HG02759 (cell line): Measurements from ENCODE around the gene TEKT3.

Experiments used
- ATAC-seq: cut with Tn5 transposase; IDR thresholded peaks from one replicate; pipeline ENCODE4 v1.9.1; 2021; ENCODE audit warnings: mild to moderate bottlenecking, moderate library complexity; ENCODE audit not compliant: unreplicated experiment

Gene TEKT3

DNA sequence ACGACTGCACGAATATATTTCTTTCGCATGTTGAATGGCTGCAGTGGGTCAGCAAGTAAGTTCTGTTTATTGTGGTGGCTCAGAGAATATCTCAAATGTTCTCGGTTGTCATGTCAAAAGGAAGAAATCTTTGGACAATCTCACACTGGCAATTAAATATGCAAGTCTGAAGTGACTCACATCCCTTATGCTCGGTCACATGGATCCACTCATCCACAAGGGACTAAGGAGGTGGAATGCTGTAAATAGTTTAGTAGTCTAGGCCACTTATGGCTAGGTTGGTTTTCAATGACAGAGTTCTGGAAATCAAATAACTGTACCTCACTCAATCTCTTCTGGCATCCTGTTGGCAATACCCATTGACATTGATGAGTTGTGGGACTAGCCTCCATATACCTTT lies 43.2 kb downstream of the TEKT3 start:
- no peak for ATAC-seq

DNA sequence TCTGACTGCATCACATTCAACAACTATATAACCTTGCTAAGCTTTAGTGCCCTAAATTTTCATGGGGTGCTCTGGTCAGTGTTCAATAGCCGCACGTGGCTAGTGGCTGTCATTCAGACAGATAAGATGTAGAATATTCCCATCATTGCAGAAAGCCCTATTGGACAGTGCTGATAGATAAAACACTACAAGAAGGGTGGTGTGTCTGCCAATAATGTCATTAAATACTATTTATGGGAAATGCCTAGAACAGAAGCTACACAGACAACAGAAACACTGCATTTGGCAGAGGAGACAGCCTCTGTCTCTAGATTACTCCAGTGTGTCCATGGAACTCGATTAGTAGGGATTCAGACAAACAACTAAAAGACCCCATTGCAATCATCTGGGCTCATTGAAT lies 47.8 kb downstream of the TEKT3 start:
- ATAC-seq, result no peak

DNA sequence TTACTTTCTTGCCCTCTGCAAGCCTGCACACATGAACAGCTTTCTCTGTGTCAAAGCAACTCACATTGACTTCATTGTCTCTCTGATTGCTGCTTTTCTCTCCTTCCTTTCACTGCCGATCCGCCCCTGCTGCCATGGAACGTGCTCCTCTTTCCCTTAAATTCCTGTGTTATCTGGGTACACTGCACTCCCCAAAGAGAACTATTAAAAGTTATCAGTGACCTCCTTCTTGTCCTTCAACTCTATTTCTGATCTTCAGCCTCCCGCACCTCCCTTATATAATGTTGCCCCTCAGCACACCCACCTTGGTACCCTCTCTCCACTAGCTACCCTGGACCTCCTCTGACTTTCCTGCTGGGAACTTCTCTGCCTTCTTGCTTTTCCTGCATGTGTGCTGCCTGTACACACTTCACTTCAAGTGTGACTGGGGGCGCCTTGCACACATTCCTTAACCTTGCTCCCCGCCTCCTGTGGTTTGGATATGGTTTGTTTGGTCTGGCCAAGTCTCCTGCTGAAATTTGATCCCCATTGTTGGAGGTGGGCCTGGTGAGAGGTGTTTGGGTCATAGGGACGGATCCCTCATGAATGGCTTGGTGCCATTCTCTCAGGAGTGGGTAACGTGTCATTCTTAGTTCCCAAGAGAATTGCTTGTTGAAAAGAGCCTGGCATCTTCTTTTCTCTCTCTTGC lies 49.6 kb downstream of the TEKT3 start:
- no peak for ATAC-seq

DNA sequence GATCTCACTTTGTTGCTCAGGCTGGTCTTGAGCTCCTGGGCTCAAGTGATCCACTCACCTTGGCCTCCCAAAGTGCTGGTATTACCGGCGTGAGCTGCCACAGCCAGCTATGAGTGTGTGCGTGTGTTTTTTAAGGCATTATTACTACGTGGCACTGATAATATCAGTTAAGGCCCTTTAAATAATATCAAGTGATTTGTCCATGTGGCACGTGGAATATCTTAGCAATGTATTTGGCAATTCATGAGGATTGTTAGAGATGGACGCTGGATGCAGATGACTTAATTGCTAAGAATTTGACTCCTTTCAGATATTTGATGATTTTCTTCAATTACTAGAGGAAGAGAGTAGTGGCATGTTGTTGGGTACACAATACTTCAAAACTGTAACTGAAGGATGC lies 50.8 kb downstream of the TEKT3 start:
- no peak for ATAC-seq

DNA sequence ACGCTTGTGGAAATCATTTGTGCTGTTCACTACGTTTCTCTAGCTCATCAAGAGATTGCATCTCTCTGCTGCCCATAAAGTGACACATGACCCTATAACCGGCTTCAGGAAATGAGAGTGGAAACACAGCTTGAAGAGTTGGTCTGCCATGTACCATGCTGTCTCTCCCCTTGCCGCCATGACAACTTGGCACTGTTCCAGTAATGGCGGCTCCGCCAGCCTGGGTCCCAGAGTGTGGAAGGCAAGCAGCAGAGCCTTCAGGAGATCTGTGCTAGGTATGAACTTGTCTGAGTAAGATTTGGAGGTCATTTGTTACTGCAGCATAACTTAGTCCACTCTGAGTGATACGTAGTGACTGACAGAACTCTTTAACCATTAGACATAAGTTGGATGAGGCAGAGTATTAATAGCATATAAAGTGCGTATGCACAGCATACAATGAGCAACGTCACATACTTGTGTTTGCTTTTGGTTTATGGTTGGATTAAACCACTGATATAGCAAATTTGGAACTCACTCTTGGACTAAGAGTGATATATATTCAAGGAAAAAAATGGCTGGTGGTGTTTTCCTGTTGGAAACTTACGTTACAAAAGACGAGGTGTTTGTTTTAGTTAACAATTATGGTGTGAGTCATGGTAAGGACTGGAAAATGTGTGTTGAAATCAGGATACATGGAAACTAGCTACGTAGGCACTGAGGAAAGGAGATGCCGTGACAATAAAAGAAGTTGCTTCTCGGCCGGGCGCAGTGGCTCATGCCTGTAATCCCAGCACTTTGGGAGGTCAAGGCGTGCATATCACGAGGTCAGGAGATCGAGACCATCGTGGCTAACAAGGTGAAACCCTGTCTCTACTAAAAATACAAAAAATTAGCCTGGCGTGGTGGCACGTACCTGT lies 51.9 kb downstream of the TEKT3 start:
- ATAC-seq, result no peak

DNA sequence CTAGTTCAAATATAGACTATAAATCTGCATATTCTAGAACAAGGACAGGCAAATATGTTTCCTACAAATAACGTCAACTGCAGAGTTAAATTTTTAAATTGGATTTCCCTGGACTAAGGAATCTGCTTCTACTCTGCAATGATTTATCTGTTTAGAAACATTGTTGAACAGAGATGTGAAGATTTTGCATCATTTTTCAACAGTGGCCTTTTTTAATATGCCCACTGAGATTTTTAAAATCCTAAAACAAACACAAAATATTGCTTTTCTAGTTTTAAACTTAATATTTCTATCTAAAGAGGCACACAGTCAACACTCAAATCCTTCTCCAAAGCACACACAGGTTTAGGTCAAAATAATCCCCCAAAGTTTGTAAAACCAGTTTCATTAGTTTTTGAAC lies 52.5 kb downstream of the TEKT3 start:
- ATAC-seq, result no peak

DNA sequence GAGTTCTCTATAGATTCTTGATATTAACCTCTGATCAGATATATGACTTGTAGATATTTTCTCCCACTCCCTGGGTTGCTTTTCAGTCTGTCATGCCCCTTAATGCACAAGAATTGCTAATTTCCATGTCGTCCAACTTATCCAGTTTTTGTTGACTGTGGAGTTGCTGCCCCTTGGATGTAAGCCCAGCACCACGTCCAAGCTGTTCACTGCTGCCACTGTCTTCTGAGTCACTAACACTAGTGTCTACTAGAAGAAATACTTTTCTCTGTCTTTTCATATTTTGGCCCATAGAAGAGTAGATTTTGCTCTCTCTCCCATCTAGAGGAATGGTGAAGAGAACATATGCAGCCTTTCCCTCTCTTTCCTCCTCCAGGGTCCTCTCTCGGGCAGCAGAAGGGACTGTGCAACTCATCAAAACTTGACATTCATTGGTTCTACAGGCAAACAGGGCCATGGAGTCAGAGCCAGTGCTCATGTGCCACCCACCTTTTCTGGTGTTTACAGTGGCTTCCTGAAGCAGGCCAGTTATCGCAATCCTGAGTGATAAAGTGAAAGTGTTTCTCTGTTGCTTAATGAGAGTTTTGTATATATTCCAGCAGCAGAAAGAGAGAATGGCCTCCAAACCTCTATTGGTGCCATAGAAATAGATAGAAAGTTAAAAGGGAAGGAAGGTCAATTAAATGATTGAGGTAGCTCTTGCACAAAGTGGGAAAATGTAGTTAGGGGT lies 53.7 kb downstream of the TEKT3 start:
- no peak for ATAC-seq

DNA sequence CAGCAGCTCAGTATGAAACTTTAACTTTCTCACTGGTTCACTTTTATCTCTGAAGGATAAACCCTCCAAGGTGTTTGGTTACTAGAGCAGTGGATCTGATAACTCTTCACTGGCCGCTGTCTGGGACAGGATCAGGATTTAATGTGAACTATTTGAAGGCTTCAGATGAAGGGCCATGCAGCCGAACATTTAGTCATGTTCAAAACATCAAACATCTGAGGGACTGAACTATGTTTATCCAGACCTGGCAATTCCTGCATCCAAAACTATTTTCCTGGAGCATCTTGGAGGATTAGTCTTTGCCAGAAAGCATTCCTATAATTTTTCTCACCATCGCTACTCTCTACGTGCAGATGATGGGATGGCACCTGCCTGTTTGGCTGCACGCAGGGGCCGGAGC lies 55.9 kb downstream of the TEKT3 start:
- ATAC-seq, result no peak

DNA sequence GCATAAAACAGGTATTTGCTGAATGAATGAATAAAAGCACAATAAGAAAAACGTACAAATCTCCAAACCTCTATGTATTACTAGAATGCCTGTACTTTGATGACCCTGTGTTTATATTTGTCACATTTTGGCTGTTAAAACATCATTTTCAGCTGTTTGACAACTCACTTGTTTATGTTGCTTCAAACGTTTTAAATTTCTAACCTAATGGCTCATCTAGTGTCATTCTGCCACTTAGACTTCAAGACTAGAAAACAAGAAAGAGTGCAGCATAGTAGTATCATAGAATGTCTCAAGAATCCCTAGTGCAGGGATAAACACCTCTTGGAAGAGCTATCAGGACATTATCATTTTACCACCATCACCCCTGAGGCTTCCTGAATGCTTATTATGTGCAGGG lies 56.9 kb downstream of the TEKT3 start:
- ATAC-seq, result no peak

DNA sequence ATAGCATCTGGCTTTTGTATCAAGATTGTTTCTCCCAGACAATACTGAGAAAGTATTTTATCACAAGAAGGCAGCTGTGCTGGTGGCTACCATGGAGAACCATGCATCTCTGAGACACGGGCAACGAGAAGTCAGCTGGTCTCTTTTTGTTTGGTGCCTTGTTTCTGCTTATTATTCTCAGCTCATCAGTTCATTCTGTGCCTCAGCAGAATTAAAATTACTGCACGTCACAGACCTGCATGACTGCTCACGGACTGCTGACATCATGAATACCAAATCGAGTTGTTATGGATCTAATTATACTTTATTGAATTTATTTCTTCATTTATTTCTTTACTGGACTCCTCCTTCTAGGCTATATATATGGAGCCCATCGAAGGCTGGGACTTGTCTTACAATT lies 57.3 kb downstream of the TEKT3 start:
- no peak for ATAC-seq

DNA sequence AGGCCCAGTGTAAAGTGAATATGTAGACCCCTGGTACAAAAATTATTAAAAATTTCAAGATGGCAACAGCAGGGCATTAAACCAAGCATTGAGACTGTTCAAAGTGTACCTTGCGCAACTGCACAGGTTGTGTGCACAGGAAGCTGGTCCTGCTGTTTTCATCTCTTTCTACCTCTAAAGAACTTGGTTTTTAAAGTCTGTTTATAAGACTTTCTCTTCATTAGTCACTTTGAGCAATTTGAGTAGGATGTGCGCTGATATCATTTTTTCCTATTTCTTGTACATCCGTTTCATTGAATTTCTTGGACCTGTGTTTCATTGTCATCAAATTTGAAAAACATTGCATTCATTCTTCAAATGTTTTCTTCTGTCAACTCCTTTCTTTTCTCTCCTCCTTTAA lies 59.5 kb downstream of the TEKT3 start:
- no peak for ATAC-seq

DNA sequence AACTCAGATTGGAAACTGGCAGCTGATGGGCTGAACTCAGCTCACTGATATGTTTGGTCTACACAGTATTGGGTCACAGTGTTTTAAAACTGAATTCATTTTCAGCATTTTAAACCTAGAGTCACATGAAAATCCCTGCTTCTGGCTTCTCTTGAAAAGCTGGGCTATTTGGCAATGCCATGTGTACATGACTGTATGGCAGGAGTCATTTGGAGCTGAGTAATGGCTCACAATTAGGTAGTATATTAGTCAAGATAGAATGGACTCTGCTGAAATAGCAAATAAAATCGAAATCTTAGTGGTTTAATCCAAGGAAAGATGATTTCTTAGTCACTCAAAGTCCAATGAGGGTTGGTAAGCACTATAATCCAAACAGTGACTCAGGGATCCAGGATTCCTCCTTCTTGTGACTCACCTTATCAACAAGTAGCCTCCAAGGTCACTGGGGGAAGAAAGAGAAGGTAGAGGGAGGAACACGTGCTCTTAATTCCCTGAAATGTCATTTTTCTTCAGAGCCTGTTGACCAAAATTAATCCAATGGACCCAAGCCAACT lies 62.4 kb downstream of the TEKT3 start:
- ATAC-seq, result no peak

DNA sequence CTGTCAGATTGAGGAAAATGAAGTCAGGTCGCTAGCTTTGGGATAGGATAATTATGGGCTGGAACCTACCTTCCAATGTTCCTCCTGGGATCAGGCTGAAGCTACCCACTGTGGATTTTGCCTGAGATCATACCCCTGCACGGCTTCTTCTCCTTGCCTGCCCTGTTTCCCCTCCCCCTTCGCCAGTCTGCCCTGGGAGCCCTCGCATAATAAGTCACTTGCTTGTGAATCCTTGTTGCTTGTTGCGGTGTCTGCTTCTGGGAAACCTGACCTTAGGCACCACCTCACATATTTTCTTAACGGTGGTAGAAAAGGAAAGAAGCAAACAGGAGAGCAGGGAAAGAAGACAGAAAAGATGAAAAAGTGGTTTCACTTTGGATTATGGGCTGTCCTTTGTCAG lies 63.0 kb downstream of the TEKT3 start:
- no peak for ATAC-seq

DNA sequence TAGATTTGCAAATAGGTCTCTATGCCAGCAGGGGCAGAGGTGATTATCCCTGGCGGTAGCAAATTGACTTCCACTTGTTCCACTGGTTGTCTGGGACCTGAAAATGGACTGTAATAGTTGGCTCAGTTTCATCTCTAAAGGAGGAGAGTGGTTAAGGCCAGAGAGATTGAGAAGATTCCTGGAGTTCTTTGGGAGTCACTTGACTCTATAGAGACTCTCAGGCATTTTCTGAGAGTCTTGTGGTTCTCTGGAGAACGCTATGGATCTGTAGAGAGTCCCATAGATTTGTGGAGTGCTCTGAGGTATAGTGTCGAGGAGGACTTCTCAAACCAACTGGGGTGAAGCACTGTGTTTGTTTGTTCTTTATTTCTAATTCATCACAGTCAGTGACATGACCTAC lies 67.4 kb downstream of the TEKT3 start:
- ATAC-seq, result no peak

DNA sequence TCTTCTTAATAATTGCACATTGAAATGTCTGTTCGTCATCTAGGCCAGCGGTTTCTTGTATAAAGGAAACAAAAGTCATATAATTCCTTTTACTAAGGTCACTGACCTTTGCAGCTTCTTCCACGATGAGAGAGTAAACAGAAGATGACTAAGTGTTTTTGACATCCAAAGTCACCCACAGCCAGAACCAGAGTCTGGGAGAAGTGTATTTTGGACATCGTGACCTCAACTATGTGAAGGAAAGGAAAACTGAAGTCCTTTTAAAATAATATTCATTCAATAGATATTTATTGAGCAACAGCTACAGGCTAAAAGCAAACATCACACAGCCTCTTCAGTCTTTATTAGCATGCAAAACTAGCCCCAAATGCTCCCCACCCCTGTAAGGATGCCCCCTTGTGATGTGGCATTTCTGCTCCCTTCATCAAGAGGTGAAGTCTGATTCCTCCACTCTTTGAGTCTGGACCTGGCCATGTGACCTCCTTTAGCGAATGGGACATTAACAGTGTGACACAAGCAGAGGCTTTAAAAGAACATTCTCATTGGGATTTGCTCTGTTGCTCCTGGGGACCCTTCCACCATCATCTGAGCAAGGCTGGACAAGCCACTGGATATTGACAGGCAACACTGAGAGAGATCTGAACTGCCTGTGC lies 68.1 kb downstream of the TEKT3 start:
- ATAC-seq, result no peak

DNA sequence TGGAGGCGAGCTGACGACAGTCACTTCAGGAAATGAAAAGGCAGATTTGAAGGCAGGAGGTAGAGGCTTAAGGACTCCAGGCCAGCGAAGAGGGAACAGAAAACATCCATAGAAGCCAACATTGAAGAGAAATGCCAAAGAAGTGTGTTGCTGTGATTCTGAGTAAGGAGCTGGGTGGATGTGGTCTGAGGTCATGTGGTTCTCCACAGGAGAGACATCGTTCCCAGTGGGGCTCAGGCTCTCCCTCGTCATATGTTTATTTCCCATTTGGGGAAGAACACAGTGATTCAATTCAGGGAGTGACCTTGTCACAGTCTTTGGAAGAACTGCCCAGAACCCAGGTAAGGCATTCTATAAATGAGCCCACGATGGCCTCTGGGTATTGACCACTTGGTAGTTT lies 69.7 kb downstream of the TEKT3 start:
- no peak for ATAC-seq

DNA sequence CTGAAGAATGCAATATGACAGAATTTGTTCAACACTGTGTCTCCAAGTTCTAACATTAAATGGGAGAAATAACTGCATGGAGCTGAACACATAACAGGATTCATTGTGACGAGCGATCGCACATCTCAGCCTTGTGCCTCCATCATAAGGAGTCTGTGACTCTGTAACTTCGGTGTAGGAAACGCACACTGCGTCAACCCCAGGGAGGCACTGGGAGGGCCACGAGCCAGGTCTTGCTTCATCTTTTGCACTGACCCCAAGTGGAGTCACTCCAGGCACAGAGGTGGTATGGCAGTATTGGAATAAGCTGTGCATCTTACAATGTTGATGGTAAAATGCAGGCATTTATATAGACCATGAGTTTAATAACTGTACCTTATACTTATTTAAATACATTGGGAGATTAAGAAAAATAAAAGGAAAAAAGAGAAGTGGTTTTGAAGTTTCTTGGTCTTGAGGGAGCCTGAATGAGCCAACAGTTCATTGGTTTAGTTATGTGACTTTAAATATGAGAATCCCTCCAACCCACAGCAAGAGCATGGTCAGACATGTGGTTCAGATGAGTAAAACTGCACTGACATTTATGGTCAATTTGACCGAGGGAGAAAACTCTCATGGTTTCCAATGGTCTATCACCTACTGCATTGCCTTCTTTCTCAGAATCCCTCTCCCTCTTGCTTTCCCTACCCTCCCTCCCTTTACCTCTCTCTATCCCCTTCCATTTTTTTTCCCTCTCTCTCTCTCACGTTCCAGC lies 70.6 kb downstream of the TEKT3 start:
- ATAC-seq, result no peak

DNA sequence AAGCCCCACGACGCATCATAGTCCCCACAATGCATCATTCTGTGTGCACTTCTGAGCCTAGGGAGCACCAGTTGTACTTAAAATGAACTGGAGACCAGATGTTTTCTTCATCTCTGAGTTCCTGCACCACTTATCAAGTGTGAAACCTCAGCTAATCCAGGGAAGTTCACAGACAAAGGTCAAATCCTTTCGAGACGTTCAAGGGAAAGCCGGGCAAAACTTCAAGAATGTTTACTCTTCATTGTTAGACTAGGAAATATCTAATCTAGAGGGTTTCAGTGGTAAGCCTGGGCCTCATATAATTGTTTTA lies 71.7 kb downstream of the TEKT3 start:
- no peak for ATAC-seq

DNA sequence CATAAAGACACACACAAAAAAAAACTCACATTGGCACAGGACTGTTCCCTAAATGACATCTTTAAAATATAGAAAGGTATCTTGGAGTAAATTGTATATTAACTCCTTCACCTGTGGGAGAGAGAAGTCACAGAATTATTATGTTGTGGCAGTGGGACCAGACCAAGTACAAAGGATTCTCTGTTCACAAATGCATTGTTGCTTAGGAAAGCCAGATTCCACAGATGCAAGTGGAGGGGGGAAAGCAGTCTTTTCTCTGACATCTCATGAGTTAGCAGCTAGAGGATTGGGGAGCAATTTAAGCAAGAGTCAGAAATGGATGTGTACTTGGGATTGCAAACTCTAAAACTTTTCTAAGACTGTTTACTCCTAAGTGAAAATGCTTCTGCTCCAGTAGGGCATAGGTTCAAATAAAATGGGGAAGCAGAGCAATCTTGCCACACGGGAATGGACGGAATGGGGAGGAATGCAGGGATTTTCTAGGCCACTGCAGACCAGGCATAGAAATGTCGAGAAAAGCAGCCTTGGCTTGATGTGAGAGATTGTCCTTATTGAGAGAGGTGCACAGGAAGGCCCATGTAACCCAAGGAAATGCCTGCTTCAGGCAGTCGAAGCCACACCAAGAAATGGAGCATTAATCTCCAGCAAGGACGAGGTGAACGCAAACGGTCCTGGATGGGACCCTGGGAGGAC lies 72.2 kb downstream of the TEKT3 start:
- ATAC-seq, result no peak

DNA sequence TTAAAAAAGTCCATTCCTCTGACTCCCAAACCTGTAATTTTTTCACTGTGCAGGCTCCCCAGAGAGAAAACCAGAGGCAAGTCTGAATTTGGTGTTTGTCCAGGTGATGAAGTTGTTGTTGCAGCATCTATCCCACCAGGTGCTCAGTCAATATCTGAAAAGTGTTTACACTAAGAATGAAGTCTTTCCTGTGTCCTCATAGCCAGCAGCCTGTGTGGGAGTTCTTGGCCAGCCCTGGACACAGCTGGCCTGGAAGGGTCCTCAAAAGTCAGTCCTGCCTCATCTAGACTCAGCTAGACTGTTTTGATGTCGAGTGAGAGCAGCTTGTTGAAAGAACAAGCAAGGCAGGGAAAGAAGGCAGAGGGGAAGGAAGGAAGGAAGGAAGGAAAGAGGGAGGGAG lies 72.9 kb downstream of the TEKT3 start:
- ATAC-seq, result no peak
